ENCODE data around the gene SEC63. TPM values are rescaled to one million over a fixed set of nuclear protein-coding genes. Genes with fewer than 3 reads are reported as not detected.

SEC63 gene
- total and polyA plus RNA-seq, 2 experiments from 2014 or later, result 38.5 to 190 TPM

- Histone ChIP-seq H3K9ac (no peak overlapping the region), H3K79me2 (ENCODE audit: insufficient read depth) (no peaks in the 10 kb centered on the region), H3K4me2 (ENCODE audit: unreplicated experiment) (no peak overlapping the region), H4K20me1 (ENCODE audit: insufficient read depth) (no peaks in the 10 kb centered on the region), H3K9me2 (ENCODE audit: insufficient read depth) (no peaks in the 10 kb centered on the region), H2AFZ (no peak overlapping the region), H3K27ac (no peak overlapping the region), H3K4me3 (no peak overlapping the region), H3K4me1 (ENCODE audit: insufficient read depth) (no peaks in the 10 kb centered on the region), H3K36me3 (ENCODE audit: low read depth) (no peaks in the 10 kb centered on the region), H3F3A (ENCODE audit: insufficient read depth) (no peaks in the 10 kb centered on the region), H3K27me3 (replicated peaks; ENCODE audit: insufficient read depth) (no peaks in the 10 kb centered on the region), H3K9me3 (ENCODE audit: low read depth) (no peaks in the 10 kb centered on the region)
- in situ Hi-C loops (cut with MboI), result no loop called here
- 0 to 3% methylated on average over 1 of the region's 1 CpG for WGBS, 2 experiments (ENCODE audit: low coverage in 1 of 2, low lambda C conversion rate in 2 of 2, missing lambda C conversion rate in 2 of 2)
- TF ChIP-seq EZH2phosphoT487 (IDR thresholded peaks at IDR 0.05; ENCODE audit: insufficient read depth, low read depth), result no peak
- no peak for TF ChIP-seq EZH2 (IDR thresholded peaks at IDR 0.05; ENCODE audit: insufficient read depth, poor library complexity, severe bottlenecking)
- DNase-seq, result peak; percentile 57
These were observed 19.3 kb upstream of the SEC63 start for GRCh38 chr6:107977283-107977682.

GRCh38 chr6:107976155-107976783, 18.3 kb upstream of the SEC63 start:
- no peak for DNase-seq
- Histone ChIP-seq H2AFZ (no peak overlapping the region), H3K36me3 (ENCODE audit: low read depth) (no peaks in the 10 kb centered on the region), H3K9me3 (ENCODE audit: low read depth) (no peaks in the 10 kb centered on the region), H3K79me2 (ENCODE audit: insufficient read depth) (no peaks in the 10 kb centered on the region), H3K9me2 (ENCODE audit: insufficient read depth) (no peaks in the 10 kb centered on the region), H3K9ac (no peak overlapping the region), H3K4me1 (ENCODE audit: insufficient read depth) (no peaks in the 10 kb centered on the region), H3F3A (ENCODE audit: insufficient read depth) (no peaks in the 10 kb centered on the region), H3K27ac (no peak overlapping the region), H3K4me2 (ENCODE audit: unreplicated experiment) (no peak overlapping the region), H3K27me3 (replicated peaks; ENCODE audit: insufficient read depth) (no peaks in the 10 kb centered on the region), H4K20me1 (ENCODE audit: insufficient read depth) (no peaks in the 10 kb centered on the region), H3K4me3 (no peak overlapping the region)
- WGBS, 2 experiments (ENCODE audit: low coverage in 1 of 2, low lambda C conversion rate in 2 of 2, missing lambda C conversion rate in 2 of 2), result 85 to 87% methylated on average over 4 of the region's 4 CpGs
- TF ChIP-seq EZH2 (IDR thresholded peaks at IDR 0.05; ENCODE audit: insufficient read depth, poor library complexity, severe bottlenecking) (no peak), EZH2phosphoT487 (IDR thresholded peaks at IDR 0.05; ENCODE audit: insufficient read depth, low read depth) (no peak)
- in situ Hi-C loops (cut with MboI), result no loop called here

- Histone ChIP-seq H3K79me2 (ENCODE audit: insufficient read depth) (no peaks in the 10 kb centered on the region), H3K36me3 (ENCODE audit: low read depth) (no peaks in the 10 kb centered on the region), H3K27me3 (replicated peaks; ENCODE audit: insufficient read depth) (no peaks in the 10 kb centered on the region), H3K27ac (no peak overlapping the region), H3K4me2 (ENCODE audit: unreplicated experiment) (no peak overlapping the region), H3K9ac (no peak overlapping the region), H3K9me2 (ENCODE audit: insufficient read depth) (no peaks in the 10 kb centered on the region), H3K9me3 (ENCODE audit: low read depth) (no peaks in the 10 kb centered on the region), H3F3A (ENCODE audit: insufficient read depth) (no peaks in the 10 kb centered on the region), H3K4me3 (no peak overlapping the region), H4K20me1 (ENCODE audit: insufficient read depth) (no peaks in the 10 kb centered on the region), H2AFZ (no peak overlapping the region), H3K4me1 (ENCODE audit: insufficient read depth) (no peaks in the 10 kb centered on the region)
- in situ Hi-C loops (cut with MboI), result no loop called here
- TF ChIP-seq EZH2phosphoT487 (IDR thresholded peaks at IDR 0.05; ENCODE audit: insufficient read depth, low read depth) (no peak), EZH2 (IDR thresholded peaks at IDR 0.05; ENCODE audit: insufficient read depth, poor library complexity, severe bottlenecking) (no peak)
- DNase-seq, result no peak
- 80 to 86% methylated on average over 4 of the region's 4 CpGs for WGBS, 2 experiments (ENCODE audit: low coverage in 1 of 2, low lambda C conversion rate in 2 of 2, missing lambda C conversion rate in 2 of 2)
These were observed 15.6 kb upstream of the SEC63 start for GRCh38 chr6:107973594-107973993.

- Histone ChIP-seq H3K4me2 (ENCODE audit: unreplicated experiment) (no peak overlapping the region), H4K20me1 (ENCODE audit: insufficient read depth) (no peaks in the 10 kb centered on the region), H3K9me2 (ENCODE audit: insufficient read depth) (no peaks in the 10 kb centered on the region), H3K9ac (no peak overlapping the region), H3K27me3 (replicated peaks; ENCODE audit: insufficient read depth) (no peaks in the 10 kb centered on the region), H3K27ac (no peak overlapping the region), H3F3A (ENCODE audit: insufficient read depth) (no peaks in the 10 kb centered on the region), H3K4me3 (no peak overlapping the region), H3K9me3 (ENCODE audit: low read depth) (no peaks in the 10 kb centered on the region), H2AFZ (no peak overlapping the region), H3K36me3 (ENCODE audit: low read depth) (no peaks in the 10 kb centered on the region), H3K4me1 (ENCODE audit: insufficient read depth) (no peaks in the 10 kb centered on the region), H3K79me2 (ENCODE audit: insufficient read depth) (no peaks in the 10 kb centered on the region)
- TF ChIP-seq EZH2phosphoT487 (IDR thresholded peaks at IDR 0.05; ENCODE audit: insufficient read depth, low read depth) (no peak), EZH2 (IDR thresholded peaks at IDR 0.05; ENCODE audit: insufficient read depth, poor library complexity, severe bottlenecking) (no peak)
- 48 to 51% methylated on average over 8 of the region's 8 CpGs for WGBS, 2 experiments (ENCODE audit: low coverage in 1 of 2, low lambda C conversion rate in 2 of 2, missing lambda C conversion rate in 2 of 2)
- in situ Hi-C loops (cut with MboI), result no loop called here
- DNase-seq, result no peak
These were observed 14.5 kb upstream of the SEC63 start for GRCh38 chr6:107972413-107973096.
